ENCODE measurements around the gene ITPR2. TPM values are rescaled to one million over a fixed set of nuclear protein-coding genes. Genes with fewer than 3 reads are reported as not detected.
A peak's percentile ranks its signal among the peaks of the same experiment; 100 is the strongest.

Gene ITPR2
- total and polyA plus RNA-seq, 2 of the 8 experiments (the other 6 are each of a cell fraction or from before 2014, with no cell fraction given), result 4.1 to 48.3 TPM

- 51% methylated on average over 11 of the region's 11 CpGs; no CpG with 5 or more reads in 1 of the 2 experiments for WGBS, 2 experiments (ENCODE audit: extremely low coverage in 1 of 2, insufficient coverage in 1 of 2, insufficient read length in 1 of 2, insufficient replicate concordance in 2 of 2, low coverage in 1 of 2, low lambda C conversion rate in 2 of 2, missing lambda C conversion rate in 1 of 2)
- no peak overlapping the region for H3K9ac ChIP-seq (replicated peaks in 1 of 4; ENCODE audit: extremely low read depth in 1 of 4, low read depth in 3 of 4, low read length in 3 of 4)
- H3K79me2 ChIP-seq (ENCODE audit: control insufficient read depth in 1 of 2, insufficient read depth in 2 of 2, low read length in 2 of 2), result no peaks in the 10 kb centered on the region
- H4K5ac ChIP-seq (ENCODE audit: insufficient read length, low read depth, low read length), result no peak overlapping the region
- no peak overlapping the region for H3K14ac ChIP-seq (ENCODE audit: insufficient read length)
- H3K4me3 ChIP-seq (ENCODE audit: extremely low read depth in 1 of 4, insufficient read depth in 2 of 4, low read depth in 3 of 4, low read length in 4 of 4), result no peak overlapping the region
- no peak overlapping the region for H3K56ac ChIP-seq (replicated peaks; ENCODE audit: insufficient read length, low read depth, low read length)
- H4K91ac ChIP-seq (replicated peaks; ENCODE audit: insufficient read length, low read length), result no peak overlapping the region
- no peak overlapping the region for H2BK12ac ChIP-seq (ENCODE audit: low read depth, low read length)
- H4K20me1 ChIP-seq (replicated peaks in 1 of 2; ENCODE audit: control insufficient read depth in 1 of 2, insufficient read depth in 2 of 2, low read length in 2 of 2), result no peaks in the 10 kb centered on the region
- H3K4me2 ChIP-seq (ENCODE audit: insufficient read depth in 1 of 2, low read depth in 2 of 2, low read length in 2 of 2), result no peak overlapping the region
- no peak overlapping the region for H2AK5ac ChIP-seq (ENCODE audit: low read depth, low read length)
- H3K4me1 ChIP-seq (replicated peaks in 1 of 4; ENCODE audit: control insufficient read depth in 3 of 4, insufficient read depth in 4 of 4, low read length in 3 of 4), result no peaks in the 10 kb centered on the region
- FAIRE-seq (no peak), DNase-seq (ENCODE audit: low read depth in 1 of 2, low spot score in 2 of 2) (peak in 1 of 2 experiments; percentile 76)
- no peaks in the 10 kb centered on the region for H3K79me1 ChIP-seq (ENCODE audit: low read depth, low read length)
- H3K27ac ChIP-seq (ENCODE audit: low read depth, low read length), result no peak overlapping the region
- no peak overlapping the region for H3K4ac ChIP-seq (replicated peaks; ENCODE audit: insufficient read length, low read depth, low read length)
- no peaks in the 10 kb centered on the region for H3K9me3 ChIP-seq (ENCODE audit: insufficient read depth in 2 of 2, low read depth in 1 of 2, low read length in 1 of 2)
- no peaks in the 10 kb centered on the region for H3K23me2 ChIP-seq (ENCODE audit: low read depth, low read length)
- no peak overlapping the region for H2BK20ac ChIP-seq (ENCODE audit: low read length)
- no peak overlapping the region for H3K23ac ChIP-seq (ENCODE audit: insufficient read length)
- no peak overlapping the region for H4K8ac ChIP-seq (ENCODE audit: extremely low read depth, insufficient read depth, low read length)
- H2BK15ac ChIP-seq (ENCODE audit: low read length), result no peak overlapping the region
- no peaks in the 10 kb centered on the region for H3K36me3 ChIP-seq (ENCODE audit: control insufficient read depth in 2 of 4, insufficient read depth in 4 of 4, low read length in 3 of 4)
- no peak overlapping the region for H2BK5ac ChIP-seq (ENCODE audit: low read depth, low read length)
- no peak overlapping the region for H2BK120ac ChIP-seq (replicated peaks; ENCODE audit: low read depth, low read length)
- no peaks in the 10 kb centered on the region for H3K27me3 ChIP-seq (replicated peaks in 1 of 4; ENCODE audit: control insufficient read depth in 3 of 4, extremely low read depth in 1 of 4, insufficient read depth in 3 of 4, low read length in 3 of 4)
- H2AFZ ChIP-seq (ENCODE audit: low read length), result no peak overlapping the region
- ChIA-PET POLR2A (ENCODE audit: partially characterized antibody) (no interaction called here), CTCF (ENCODE audit: partially characterized antibody) (interaction anchor here (0.7 to 2.3 kb wide), 12 partner anchors 12 to 126 kb away, joined by 3 to 27 read pairs (median 4); partner anchors contain the start of gene ITPR2)
- H3K18ac ChIP-seq (ENCODE audit: extremely low read depth, low read length), result no peak overlapping the region
- TF ChIP-seq TCF12 (IDR thresholded peaks at IDR 0.05; ENCODE audit: low read depth, low read length), result no peak
- TF ChIP-seq SP2 (IDR thresholded peaks at IDR 0.05; ENCODE audit: low read length), result no peak
- TF ChIP-seq RAD21 (IDR thresholded peaks at IDR 0.05 in 1 of 2, conservative IDR thresholded peaks at IDR 0.05 in 1 of 2; ENCODE audit: low read depth in 2 of 2, low read length in 2 of 2), result peak; percentile 37 to 60
- TF ChIP-seq CBX8 (IDR thresholded peaks at IDR 0.05; ENCODE audit: borderline replicate concordance, low read depth, low read length), result no peak
- TF ChIP-seq ZNF274 (IDR thresholded peaks at IDR 0.05; ENCODE audit: borderline replicate concordance, extremely low read depth, low read length), result no peak
- TF ChIP-seq SRF (IDR thresholded peaks at IDR 0.05; ENCODE audit: low read depth, low read length), result no peak
- no peak for TF ChIP-seq USF2 (IDR thresholded peaks at IDR 0.05; ENCODE audit: low read length)
- TF ChIP-seq KDM4A (IDR thresholded peaks at IDR 0.05; ENCODE audit: low read depth, low read length, severe bottlenecking), result no peak
- TF ChIP-seq TBP (IDR thresholded peaks at IDR 0.05; ENCODE audit: low read depth, low read length), result no peak
- no peak for TF ChIP-seq SAP30 (IDR thresholded peaks at IDR 0.05; ENCODE audit: insufficient read depth, insufficient replicate concordance, low read length)
Measured at GRCh38 chr12:26845057-26845666, 12.2 kb upstream of the ITPR2 start.
